Camera-type eye (tissue), 1 donor: ENCODE results near the gene PRSS2. TPM values are rescaled to one million over a fixed set of nuclear protein-coding genes. Genes with fewer than 3 reads are reported as not detected.

Experiments used
- total RNA-seq: library from RNA; depleted of rRNA; stranded (reverse); fragments of >200 nt; gene quantifications from one replicate; pipeline ENCODE4 v1.2.3, GENCODE V29; 2014

The PRSS2 gene
- not detected for total RNA-seq

GRCh38 chr7:142770661-142771352, at the start of gene PRSS2:
Gene PRSS2, plus strand, starts transcription at chr7:142770970. Its CDS starts 13 bp downstream, at chr7:142770983.

GRCh38 chr7:142749218-142749993, 21.4 kb upstream of the PRSS2 start, which contains the start of gene PRSS1:
Gene PRSS1, plus strand, starts transcription at chr7:142749472. Its CDS starts 13 bp downstream, at chr7:142749485.

Other genes starting within 250 kb of the PRSS2 start
- not detected for gene PRSS1, start 21.5 kb upstream of the PRSS2 start, total RNA-seq
- 17.3 TPM for gene EPHB6, start 84.1 kb downstream of the PRSS2 start, total RNA-seq
- gene TRPV6, start 114.8 kb downstream of the PRSS2 start, total RNA-seq, result 0.55 TPM
- 0.16 TPM for gene TRPV5, start 162.8 kb downstream of the PRSS2 start, total RNA-seq
- not detected for gene LLCFC1, start 168.5 kb downstream of the PRSS2 start, total RNA-seq
- 5.1 TPM for gene KEL, start 191.4 kb downstream of the PRSS2 start, total RNA-seq